GM12873 (cell line): ENCODE data around the gene TBKBP1.

Source experiments
- TF ChIP-seq, protein P1 (sequence below): IDR thresholded peaks from 2 replicates; pipeline ENCODE4 v1.5.1; 2012; ENCODE audit warnings: low read depth, mild to moderate bottlenecking, moderate library complexity, low read length, control low read depth; ENCODE audit not compliant: insufficient read depth; ENCODE audit errors: missing control alignments

Gene TBKBP1, protein sequence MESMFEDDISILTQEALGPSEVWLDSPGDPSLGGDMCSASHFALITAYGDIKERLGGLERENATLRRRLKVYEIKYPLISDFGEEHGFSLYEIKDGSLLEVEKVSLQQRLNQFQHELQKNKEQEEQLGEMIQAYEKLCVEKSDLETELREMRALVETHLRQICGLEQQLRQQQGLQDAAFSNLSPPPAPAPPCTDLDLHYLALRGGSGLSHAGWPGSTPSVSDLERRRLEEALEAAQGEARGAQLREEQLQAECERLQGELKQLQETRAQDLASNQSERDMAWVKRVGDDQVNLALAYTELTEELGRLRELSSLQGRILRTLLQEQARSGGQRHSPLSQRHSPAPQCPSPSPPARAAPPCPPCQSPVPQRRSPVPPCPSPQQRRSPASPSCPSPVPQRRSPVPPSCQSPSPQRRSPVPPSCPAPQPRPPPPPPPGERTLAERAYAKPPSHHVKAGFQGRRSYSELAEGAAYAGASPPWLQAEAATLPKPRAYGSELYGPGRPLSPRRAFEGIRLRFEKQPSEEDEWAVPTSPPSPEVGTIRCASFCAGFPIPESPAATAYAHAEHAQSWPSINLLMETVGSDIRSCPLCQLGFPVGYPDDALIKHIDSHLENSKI

DNA sequence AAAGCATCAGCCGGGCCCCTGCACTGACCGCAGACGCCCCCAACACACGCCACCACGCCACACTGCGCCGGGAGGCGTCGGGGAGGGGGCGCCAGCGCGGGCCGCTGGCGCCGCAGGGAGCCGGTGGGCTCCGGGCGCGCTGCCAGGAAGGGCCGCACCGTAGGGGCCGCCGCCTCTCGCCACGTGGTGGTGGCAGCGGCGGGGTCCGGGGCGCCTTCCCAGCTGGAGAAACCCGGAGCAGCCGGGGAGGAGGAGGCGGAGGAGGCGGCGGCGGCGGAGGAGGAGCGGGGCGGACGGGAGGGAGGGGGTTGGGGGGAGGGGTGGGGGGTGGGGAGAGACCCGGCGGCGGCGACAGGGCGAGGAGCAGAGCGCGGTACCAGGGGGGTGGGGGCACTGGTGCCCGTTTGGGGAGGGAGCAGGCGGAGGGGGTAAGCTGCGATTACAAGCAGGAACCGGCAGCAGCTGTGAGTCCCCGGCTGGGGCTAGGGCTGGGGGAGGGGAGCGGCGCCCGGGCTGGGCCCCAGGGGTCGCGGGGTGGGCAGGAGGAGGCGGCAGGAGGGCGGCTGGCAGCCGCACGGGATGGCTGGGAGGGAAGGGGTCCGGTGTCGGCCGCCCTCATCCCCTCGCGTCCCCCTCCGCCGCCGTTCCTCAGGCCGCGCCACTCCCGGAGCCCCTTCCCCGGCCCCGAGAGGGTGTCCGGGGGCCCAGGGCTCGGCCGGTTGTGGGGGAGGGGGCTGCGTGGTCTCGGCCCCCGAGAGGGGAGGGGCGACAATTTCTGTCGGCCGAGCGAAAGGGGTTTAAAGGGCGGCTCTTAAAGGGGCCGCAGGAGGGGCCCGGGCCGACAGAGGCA, at the start of gene TBKBP1:
Gene TBKBP1, plus strand, starts transcription at position 431 of the 850 bp plus-strand sequence. CDS start 1,952 bp downstream, outside the sequence.
- TF ChIP-seq, protein P1, sequence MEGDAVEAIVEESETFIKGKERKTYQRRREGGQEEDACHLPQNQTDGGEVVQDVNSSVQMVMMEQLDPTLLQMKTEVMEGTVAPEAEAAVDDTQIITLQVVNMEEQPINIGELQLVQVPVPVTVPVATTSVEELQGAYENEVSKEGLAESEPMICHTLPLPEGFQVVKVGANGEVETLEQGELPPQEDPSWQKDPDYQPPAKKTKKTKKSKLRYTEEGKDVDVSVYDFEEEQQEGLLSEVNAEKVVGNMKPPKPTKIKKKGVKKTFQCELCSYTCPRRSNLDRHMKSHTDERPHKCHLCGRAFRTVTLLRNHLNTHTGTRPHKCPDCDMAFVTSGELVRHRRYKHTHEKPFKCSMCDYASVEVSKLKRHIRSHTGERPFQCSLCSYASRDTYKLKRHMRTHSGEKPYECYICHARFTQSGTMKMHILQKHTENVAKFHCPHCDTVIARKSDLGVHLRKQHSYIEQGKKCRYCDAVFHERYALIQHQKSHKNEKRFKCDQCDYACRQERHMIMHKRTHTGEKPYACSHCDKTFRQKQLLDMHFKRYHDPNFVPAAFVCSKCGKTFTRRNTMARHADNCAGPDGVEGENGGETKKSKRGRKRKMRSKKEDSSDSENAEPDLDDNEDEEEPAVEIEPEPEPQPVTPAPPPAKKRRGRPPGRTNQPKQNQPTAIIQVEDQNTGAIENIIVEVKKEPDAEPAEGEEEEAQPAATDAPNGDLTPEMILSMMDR = no peak

DNA sequence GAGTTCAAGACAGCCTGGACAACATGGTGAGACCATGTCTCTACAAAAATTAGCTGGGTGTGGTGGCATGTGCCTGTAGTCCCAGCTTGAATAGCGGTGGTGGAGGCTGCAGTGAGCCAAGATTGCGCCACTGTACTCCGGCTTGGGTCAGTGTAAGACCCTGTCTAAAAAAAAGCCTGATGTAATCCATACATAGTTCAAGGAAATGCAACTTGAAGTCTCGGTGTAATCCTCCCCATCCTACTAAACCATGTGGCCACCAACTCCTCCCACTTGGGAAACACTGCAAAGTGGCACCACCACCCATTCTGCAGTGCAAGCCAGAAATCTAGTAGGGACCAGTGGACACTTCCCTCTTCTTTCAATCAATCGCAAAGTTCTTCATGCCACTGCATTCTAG, 49.6 kb upstream of the TBKBP1 start:
- TF ChIP-seq, protein P1 = no peak

DNA sequence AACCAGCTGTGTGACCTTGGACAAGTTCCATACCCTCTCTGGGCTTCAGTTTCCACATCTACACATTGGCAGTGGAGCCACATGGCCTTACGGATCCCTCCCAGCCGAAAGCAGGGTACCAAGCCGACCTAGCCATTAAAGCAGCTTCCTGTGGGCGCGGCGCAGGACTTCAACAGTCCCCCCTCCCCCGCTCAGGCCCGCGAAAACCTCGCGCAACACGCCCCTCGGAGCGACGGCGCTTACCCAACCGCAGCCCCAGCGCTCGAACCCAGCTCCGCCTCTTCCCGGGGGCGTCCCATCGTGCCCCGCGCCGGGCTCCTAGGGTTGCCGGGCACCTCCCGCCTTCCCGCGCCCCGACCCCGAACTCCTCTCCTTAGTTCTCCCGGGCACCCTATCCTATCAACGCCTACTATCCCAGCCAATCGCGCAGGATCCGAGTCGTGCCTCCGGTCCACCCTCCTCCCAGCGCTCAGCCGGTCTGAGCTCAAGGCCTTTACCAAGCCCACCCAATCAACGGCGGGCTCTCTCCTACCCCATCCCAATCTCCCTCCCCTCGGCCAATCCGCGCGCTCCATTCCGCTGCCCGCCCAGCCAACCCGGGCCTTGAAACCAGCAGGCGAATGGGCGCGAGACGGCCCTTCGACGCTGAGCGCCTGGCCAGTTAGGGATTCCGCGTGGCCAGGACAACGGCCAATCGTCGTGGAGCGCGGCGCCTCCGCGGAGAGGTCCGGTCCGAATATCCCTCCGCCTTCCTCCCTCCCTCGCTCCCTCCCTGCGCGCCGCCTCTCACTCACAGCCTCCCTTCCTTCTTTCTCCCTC, 44.6 kb upstream of the TBKBP1 start, which contains the start of gene KPNB1:
Gene KPNB1, plus strand, starts transcription at position 767 of the 819 bp plus-strand sequence. CDS start 326 bp downstream, outside the sequence.
- TF ChIP-seq, protein P1 = no peak

DNA sequence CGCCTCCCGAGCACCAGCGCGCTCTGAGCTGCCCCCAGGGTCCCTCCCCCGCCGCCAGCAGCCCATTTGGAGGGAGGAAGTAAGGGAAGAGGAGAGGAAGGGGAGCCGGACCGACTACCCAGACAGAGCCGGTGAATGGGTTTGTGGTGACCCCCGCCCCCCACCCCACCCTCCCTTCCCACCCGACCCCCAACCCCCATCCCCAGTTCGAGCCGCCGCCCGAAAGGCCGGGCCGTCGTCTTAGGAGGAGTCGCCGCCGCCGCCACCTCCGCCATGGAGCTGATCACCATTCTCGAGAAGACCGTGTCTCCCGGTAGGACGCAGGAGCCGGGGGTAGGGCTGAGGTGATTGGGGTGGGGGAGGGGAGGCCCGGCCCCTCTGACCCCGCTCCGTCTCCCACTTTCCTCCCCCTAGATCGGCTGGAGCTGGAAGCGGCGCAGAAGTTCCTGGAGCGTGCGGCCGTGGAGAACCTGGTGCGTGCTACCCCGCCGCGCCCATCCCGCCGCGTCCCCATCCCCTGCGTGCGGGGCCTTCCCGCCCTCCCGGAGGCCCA, 43.9 kb upstream of the TBKBP1 start:
- TF ChIP-seq, protein P1 = no peak

DNA sequence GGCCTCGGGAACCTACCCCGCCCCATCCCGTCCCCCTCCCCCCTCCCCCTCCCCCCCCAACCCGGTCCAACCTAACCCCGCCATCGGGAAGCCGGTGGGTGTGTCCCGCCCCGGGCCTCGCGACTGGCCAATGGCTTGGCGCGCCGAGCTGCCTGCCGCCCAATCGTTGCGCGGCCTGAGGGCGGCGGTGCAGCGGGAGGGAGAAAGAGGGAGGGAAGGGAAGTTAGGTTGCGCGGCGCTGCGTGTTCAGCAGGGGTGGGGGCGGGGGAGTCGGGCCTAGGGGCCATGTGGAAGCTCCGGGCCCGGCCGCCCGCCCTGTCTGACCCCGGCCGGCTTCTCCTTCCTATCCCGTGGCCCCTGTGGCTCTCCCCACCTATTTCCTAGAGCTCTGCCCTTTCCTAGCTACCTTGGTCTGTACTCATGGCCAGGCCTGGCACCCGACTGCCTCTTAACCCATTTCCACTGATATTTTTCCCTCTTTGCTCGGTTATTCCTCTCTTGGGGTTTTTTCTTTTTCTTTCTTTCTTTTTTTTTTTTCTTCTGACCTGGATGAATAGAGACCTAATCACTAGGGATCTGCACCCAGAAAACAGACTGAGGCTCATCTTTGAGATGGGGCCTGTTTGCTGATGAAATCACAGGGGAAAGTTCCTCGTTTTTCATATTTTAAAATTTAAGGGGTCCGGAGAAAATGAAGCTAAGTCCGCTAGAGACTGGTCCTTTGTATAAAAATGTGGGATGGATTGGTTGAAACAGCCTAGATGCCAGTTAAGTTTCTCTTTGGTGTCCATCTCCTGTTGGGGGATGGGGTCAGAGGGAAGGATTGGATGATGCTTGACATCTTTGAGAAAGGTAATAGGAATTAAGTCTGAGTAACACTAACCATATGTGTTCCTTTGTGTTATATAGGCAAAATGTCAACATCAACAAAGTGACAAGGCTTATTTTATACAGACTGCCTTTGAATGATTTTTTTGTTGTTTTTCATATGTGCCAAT, 43.1 kb upstream of the TBKBP1 start:
- TF ChIP-seq, protein P1 = no peak

DNA sequence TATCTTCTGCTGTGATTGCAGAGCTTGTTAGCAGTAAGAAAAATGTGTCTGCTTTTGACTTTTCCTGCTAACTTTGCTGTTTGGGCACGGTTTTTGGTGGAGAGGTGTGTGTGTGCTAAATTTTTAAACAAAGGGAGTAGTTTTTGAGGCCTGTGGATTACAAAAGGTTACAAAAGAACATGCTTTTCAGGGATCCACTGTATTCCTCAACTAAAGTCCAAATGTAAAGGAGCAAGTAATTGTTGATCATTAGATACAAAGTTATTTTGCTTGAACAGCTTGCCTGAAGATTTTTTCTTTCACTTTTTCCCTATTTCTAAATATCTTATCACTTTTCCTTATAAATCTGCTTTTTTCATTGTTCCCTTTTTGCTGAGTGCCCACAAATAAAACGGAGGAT, 42.3 kb upstream of the TBKBP1 start:
- TF ChIP-seq, protein P1 = no peak
